Prostate gland (tissue), 2 donors: ENCODE measurements around the gene EPC2. TPM values are rescaled to one million over a fixed set of nuclear protein-coding genes. Genes with fewer than 3 reads are reported as not detected.

Source experiments
- DNase-seq: peaks from one replicate; pipeline ENCODE4 v3.0.0-alpha.2; 2019; ENCODE audit warnings: low spot score
- H3K27ac ChIP-seq, 2 donors: fragments of 200-600 bp; sonication (generic); 2 replicates each; pipeline ENCODE4 v1.5.1; 2017 to 2019
- H3K27me3 ChIP-seq: fragments of 200-600 bp; sonication (generic); replicated peaks from 2 replicates; pipeline ENCODE4 v1.5.1; 2019; ENCODE audit not compliant: insufficient read depth
- H3K36me3 ChIP-seq, 2 donors: fragments of 200-600 bp; sonication (generic); 1 replicate in 1 of 2; 2 replicates in 1 of 2; pipeline versions ENCODE4 v1.5.1 to v1.8.1; 2017 to 2019
- H3K4me1 ChIP-seq: fragments of 200-600 bp; sonication (generic); replicated peaks from 2 replicates; pipeline ENCODE4 v1.5.1; 2019
- H3K4me3 ChIP-seq, 2 donors: fragments of 200-600 bp; sonication (generic); 2 replicates each; pipeline ENCODE4 v1.5.1; 2017 to 2019
- H3K9me3 ChIP-seq: fragments of 200-600 bp; sonication (generic); 2 replicates; pipeline ENCODE4 v1.5.1; 2017
- CTCF ChIP-seq, 4 experiments: fragments of 200-600 bp in 2 of 4; fragments of 450-650 bp in 2 of 4; sonication (generic) in 2 of 4; IDR thresholded peaks; 1 replicate in 3 of 4; 2 replicates in 1 of 4; pipeline ENCODE4 v1.5.1; 2016 to 2019; ENCODE audit warnings: antibody characterized with exemption in 4 of 4, mild to moderate bottlenecking in 2 of 4, moderate library complexity in 2 of 4
- POLR2A ChIP-seq: fragments of 450-650 bp; IDR thresholded peaks from one replicate; pipeline ENCODE4 v1.6.1; 2016; ENCODE audit warnings: antibody characterized with exemption, mild to moderate bottlenecking
- POLR2AphosphoS5 ChIP-seq: sonication (generic); formaldehyde crosslinking; IDR thresholded peaks from one replicate; pipeline ENCODE4 v1.6.1; 2017; ENCODE audit warnings: antibody characterized with exemption
- WGBS: methylation state at CpG from one replicate; pipeline ENCODE4 v1.1.5; 2018; 5-methylcytosine and 5-hydroxymethylcytosine counted together
- intact Hi-C: fragments of 100-400 bp; cut with DNase I; formaldehyde crosslinking; loops from one replicate; pipeline ENCODE4 v1.14.2; 2022
- total RNA-seq, 2 donors: library from RNA; depleted of rRNA; stranded (reverse); fragments of >200 nt; gene quantifications; one replicate each; pipeline ENCODE4 v1.1.0, GENCODE V29; 2016

The EPC2 gene
- total RNA-seq, 2 donors from 2014 or later, result 27.2 to 40.2 TPM

- DNase-seq, result no peak
- no peak for TF ChIP-seq POLR2AphosphoS5
- no peak for TF ChIP-seq POLR2A
- no peak for TF ChIP-seq CTCF (IDR thresholded peaks at IDR 0.05)
- H3K4me3 ChIP-seq, result no peak overlapping the region
- H3K9me3 ChIP-seq, result no peaks in the 10 kb centered on the region
- 30% methylated on average over 4 of the region's 4 CpGs for WGBS
- no peak overlapping the region for H3K27ac ChIP-seq
- H3K27me3 ChIP-seq, result no peaks in the 10 kb centered on the region
- intact Hi-C loops, result no loop called here
- no peaks in the 10 kb centered on the region for H3K4me1 ChIP-seq
- H3K36me3 ChIP-seq, result no peaks in the 10 kb centered on the region
These were observed 174.6 kb downstream of the EPC2 start for GRCh38 chr2:148819019-148819585.

- no peak for DNase-seq
- intact Hi-C loops, result no loop called here
- H3K27ac ChIP-seq, result no peak overlapping the region
- H3K4me1 ChIP-seq, result no peaks in the 10 kb centered on the region
- no peaks in the 10 kb centered on the region for H3K36me3 ChIP-seq
- no peaks in the 10 kb centered on the region for H3K9me3 ChIP-seq
- TF ChIP-seq POLR2AphosphoS5 (no peak), POLR2A (no peak), CTCF (IDR thresholded peaks at IDR 0.05) (no peak)
- H3K4me3 ChIP-seq, result no peak overlapping the region
- WGBS, result 94% methylated on average over 1 of the region's 1 CpG
- no peaks in the 10 kb centered on the region for H3K27me3 ChIP-seq
These were observed 179.6 kb downstream of the EPC2 start for GRCh38 chr2:148824190-148824589.

- Histone ChIP-seq H3K4me3 (no peak overlapping the region), H3K27ac (no peak overlapping the region), H3K4me1 (no peaks in the 10 kb centered on the region), H3K36me3 (no peaks in the 10 kb centered on the region), H3K27me3 (no peaks in the 10 kb centered on the region), H3K9me3 (no peaks in the 10 kb centered on the region)
- no peak for TF ChIP-seq POLR2A
- intact Hi-C loops, result no loop called here
- no peak for DNase-seq
These were observed 182.2 kb downstream of the EPC2 start for GRCh38 chr2:148826791-148827190.

GRCh38 chr2:148828941-148829340 lies 184.4 kb downstream of the EPC2 start:
- TF ChIP-seq POLR2AphosphoS5 (no peak), POLR2A (no peak), CTCF (IDR thresholded peaks at IDR 0.05) (no peak)
- no peaks in the 10 kb centered on the region for H3K4me1 ChIP-seq
- no peak overlapping the region for H3K27ac ChIP-seq
- 89% methylated on average over 2 of the region's 2 CpGs for WGBS
- H3K27me3 ChIP-seq, result no peaks in the 10 kb centered on the region
- H3K9me3 ChIP-seq, result no peaks in the 10 kb centered on the region
- intact Hi-C loops, result no loop called here
- DNase-seq, result no peak
- no peak overlapping the region for H3K4me3 ChIP-seq
- no peaks in the 10 kb centered on the region for H3K36me3 ChIP-seq

- no peak for TF ChIP-seq CTCF (IDR thresholded peaks at IDR 0.05)
- no peak for TF ChIP-seq POLR2AphosphoS5
- no peak for DNase-seq
- WGBS, result 44% methylated on average over 3 of the region's 3 CpGs
These were observed 185.1 kb downstream of the EPC2 start for GRCh38 chr2:148829618-148830017.

More at GRCh38 chr2:148829618-148830017, 185.1 kb downstream of the EPC2 start:
- Histone ChIP-seq H3K4me1 (no peaks in the 10 kb centered on the region), H3K9me3 (no peaks in the 10 kb centered on the region), H3K36me3 (no peaks in the 10 kb centered on the region), H3K27ac (no peak overlapping the region), H3K4me3 (no peak overlapping the region), H3K27me3 (no peaks in the 10 kb centered on the region)
- intact Hi-C loops, result no loop called here
